Measurements from ENCODE around the gene ZNF286A.
"Not testable (repeated sequence)": the region's sequence is repeated elsewhere in the genome, so short reads cannot be mapped to it uniquely, and the experiment has no call there.

The ZNF286A gene

DNA sequence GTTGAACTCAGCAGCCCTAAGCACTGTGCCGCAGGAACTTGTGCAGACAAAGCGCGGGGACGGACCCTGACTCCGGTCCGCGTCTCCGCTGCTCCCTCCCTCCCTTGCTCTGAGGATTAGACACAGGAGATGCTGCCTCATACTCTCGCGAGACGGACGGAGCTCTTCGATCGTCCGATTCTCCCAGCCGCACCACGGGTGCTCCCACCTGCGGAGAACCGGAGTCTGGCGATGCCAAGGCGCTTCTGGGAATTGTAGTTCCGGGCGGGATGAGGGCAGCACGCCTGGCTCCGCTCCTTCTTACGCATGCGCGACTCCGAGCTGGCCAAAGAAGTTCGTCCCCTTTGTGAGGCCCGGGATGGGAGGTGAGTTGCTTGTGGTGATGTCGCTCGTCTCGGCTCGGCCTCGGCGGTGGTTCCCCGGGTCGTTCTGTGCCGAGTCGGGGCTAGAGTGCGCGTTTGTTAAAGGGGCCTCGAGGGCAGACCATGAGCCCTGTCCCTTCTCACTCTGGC, at the start of gene ZNF286A:
TSS of gene ZNF286A (plus strand) at position 340 of the 512 bp plus-strand sequence. CDS start 578 bp downstream, outside the sequence.
- H3K4me3 Mint-ChIP-seq, result peak within 1 kb of the TSS; percentile 89
- peaks cover 18% of the 10 kb centered on the region for H3K4me1 Mint-ChIP-seq
- peak within 1 kb of the TSS; percentile 84 for H3K27ac Mint-ChIP-seq
- DNase-seq, result peak; percentile 98
- H3K27me3 Mint-ChIP-seq, H3K36me3 Mint-ChIP-seq, H3K9me3 Mint-ChIP-seq, CTCF ChIA-PET: not testable (repeated sequence)

DNA sequence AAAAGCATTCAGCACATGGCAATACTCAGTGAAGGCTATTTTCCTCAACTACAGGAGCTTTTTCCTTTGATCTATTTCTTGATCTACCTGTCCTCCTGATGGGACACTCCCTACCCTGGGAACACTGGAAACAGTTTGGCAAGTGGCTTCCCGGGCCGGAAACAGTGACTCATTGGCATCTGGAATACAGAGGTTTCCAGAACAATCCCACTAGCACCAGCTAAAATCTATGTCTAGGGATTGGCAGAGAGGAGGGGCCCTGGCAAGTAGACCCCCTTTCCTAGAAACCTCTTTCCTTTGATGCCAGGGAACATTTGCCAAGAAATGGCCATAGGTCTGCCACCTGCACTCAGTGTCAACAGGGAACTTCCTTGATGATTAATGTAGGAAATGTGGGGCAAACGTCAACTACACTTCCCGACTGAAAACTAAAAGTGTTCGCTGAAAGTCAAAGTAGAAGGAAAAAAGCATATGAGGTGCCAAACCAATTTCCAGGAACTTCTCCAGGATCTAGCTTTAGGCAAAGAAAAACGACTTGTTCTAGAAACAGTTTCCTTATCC, 49.6 kb upstream of the ZNF286A start:
- CTCF ChIA-PET, result no interaction called here
- no peaks in the 10 kb centered on the region for H3K36me3 Mint-ChIP-seq
- no peak overlapping the region for H3K4me3 Mint-ChIP-seq
- H3K27ac Mint-ChIP-seq, result no peak overlapping the region
- peaks cover 18% of the 10 kb centered on the region for H3K4me1 Mint-ChIP-seq
- H3K27me3 Mint-ChIP-seq, result no peaks in the 10 kb centered on the region
- DNase-seq, result no peak
- H3K9me3 Mint-ChIP-seq, result no peaks in the 10 kb centered on the region

DNA sequence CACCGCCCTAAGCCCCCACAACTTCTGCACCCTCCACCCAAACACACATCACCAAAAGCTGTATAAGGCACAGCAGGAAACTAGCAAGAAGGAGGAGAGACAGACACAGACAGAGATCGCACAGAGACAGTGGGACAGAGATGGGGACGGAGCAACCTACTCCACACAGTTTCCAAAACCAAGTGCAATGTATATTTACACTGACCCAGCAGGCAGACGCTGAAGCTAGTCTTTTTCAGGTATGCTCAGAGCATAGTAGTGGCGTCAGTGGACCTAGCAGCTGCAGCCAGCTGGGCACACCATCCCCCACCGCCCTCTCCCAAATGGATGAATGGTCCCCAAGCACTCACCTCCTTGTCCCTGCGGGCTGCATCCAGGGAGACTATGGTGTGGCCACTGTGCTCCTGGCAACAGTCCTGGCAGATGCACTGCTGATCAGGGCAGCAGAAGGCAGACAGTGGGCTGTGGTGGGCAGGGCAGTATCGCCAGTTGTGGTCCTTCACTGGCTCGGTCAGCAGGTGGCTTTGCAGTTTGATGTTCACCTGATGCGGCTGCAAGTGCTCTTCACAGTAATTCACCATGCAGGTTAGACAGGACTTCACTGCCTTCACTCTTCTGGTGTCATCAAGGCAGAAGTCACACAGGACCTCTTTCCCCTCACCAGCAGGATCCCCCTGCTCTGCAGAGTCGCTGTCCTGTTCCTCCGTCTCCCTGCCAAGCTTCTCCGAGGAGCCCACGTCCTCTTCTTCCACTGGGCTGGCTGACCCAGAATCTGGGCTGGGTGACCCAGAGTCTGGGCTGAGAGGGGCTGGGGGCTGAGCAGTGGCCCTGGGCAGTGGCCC, 48.6 kb upstream of the ZNF286A start:
- Mint-ChIP-seq H3K4me3 (no peak overlapping the region), H3K9me3 (no peaks in the 10 kb centered on the region), H3K27ac (peak overlapping the region; percentile 28), H3K27me3 (no peaks in the 10 kb centered on the region), H3K4me1 (peaks cover 18% of the 10 kb centered on the region), H3K36me3 (no peaks in the 10 kb centered on the region)
- CTCF ChIA-PET, result interaction anchor here (0.6 kb wide), 1 partner anchor 47 kb away, joined by 3 read pairs; no protein-coding TSS in a partner anchor
- no peak for DNase-seq

DNA sequence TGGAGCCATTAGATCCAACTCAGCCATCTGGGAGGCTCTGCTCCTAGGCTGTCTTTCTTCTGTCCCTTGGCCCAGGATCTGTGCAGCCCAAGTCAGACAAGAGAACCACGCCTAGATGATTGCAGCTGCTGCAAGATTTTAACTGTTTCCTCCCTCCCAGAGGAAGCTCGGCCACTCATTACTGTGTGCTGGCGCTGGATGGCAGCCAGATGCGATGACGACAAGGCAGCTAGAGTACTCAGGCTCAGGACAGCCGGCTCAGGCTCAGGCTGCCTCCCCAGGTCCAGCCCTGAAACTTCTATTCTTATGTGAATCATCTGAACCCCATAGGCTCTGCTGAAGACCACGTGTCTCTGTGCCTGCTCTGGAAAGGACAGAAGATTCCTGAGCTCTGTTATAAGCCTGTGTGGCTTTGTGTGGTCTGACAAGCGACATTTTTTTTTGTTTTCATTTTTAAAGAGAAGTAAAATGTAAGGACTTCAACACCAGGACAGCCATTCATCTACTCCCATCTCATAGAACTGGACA, 47.9 kb upstream of the ZNF286A start:
- Mint-ChIP-seq H3K9me3 (no peaks in the 10 kb centered on the region), H3K4me3 (peak overlapping the region; percentile 26), H3K27ac (peak overlapping the region; percentile 28), H3K27me3 (no peaks in the 10 kb centered on the region), H3K36me3 (no peaks in the 10 kb centered on the region), H3K4me1 (peaks cover 18% of the 10 kb centered on the region)
- CTCF ChIA-PET, result interaction anchor here (0.6 kb wide), 1 partner anchor 47 kb away, joined by 3 read pairs; no protein-coding TSS in a partner anchor
- peak; percentile 54 for DNase-seq

DNA sequence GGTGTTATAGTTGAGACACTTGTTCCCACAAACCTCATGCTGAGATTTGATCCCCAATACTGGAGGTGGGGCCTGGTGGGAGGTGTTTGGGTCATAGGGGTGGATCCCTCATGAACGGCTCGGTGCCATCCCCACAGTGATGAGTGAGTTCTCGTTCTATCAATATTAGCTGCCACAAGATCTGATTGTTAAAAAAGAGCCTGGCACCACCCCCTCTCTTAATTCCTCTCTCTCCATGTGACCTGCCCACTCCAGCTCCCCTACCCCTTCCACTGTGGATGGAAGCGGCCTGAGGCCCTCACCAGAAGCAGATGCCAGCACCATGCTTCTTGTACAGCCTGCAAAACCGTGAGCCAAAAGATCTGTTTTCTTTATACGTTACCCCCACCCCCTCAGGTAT, 46.6 kb upstream of the ZNF286A start:
- peaks cover 18% of the 10 kb centered on the region for H3K4me1 Mint-ChIP-seq
- no peak overlapping the region for H3K27ac Mint-ChIP-seq
- H3K9me3 Mint-ChIP-seq, result no peaks in the 10 kb centered on the region
- CTCF ChIA-PET, result no interaction called here
- DNase-seq, result no peak
- no peaks in the 10 kb centered on the region for H3K36me3 Mint-ChIP-seq
- H3K4me3 Mint-ChIP-seq, result no peak overlapping the region
- H3K27me3 Mint-ChIP-seq, result no peaks in the 10 kb centered on the region

DNA sequence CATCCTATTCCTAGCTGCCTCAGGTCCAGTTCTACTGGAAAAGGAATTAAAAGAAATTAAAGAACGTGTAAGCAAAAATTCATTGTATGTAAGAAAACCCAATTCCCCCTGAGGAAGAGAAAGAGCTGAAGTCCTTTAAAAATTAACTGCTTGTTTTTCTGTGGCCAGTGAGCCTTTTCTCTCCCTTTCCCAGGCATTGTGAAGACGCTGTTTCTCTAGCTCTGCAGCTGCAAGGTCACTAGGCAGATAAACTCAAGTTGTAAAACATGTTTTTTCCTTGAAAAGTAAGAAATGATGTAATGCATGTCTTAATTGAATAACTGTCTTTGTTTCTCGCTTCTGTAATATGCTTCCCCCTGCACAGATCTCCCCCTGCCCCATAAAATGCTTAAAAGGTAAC, 45.2 kb upstream of the ZNF286A start:
- H3K9me3 Mint-ChIP-seq, H3K27ac Mint-ChIP-seq, DNase-seq, CTCF ChIA-PET, H3K27me3 Mint-ChIP-seq, H3K36me3 Mint-ChIP-seq, H3K4me3 Mint-ChIP-seq: not testable (repeated sequence)
- peaks cover 18% of the 10 kb centered on the region for H3K4me1 Mint-ChIP-seq

DNA sequence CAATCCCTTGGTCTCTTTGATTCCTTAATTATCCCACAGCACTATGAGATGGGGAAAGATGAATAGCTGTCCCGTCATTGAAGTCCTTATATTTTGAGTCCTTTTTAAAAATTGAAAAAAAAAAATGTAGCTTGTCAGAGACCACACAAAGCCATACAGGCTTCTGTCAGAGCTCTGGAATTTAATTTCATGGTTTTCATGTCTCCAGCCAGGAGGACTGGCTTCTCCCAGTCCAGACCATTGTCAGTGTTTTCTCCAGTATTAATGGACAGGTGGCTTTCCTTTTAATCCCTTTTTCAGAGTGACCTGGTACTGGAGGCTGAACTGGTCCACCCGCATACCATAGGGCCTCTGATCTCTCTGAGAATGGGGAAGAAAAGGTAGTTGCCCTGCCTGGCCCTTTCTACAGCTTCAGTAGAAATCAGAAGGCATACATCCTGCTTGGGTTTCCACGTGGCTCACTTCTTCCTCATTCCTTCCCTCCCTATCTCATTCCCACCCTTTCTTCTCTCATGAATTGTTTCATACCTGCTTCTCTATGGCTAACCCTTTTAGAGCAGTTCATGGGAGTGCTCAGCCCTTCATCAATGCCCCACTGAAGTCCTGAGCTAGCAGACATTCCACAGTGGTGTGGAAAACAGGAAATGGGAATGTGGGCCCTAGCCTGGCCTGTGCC, 44.5 kb upstream of the ZNF286A start:
- H3K36me3 Mint-ChIP-seq, result no peaks in the 10 kb centered on the region
- CTCF ChIA-PET, result no interaction called here
- no peak for DNase-seq
- H3K9me3 Mint-ChIP-seq, result no peaks in the 10 kb centered on the region
- no peak overlapping the region for H3K27ac Mint-ChIP-seq
- H3K27me3 Mint-ChIP-seq, result no peaks in the 10 kb centered on the region
- H3K4me1 Mint-ChIP-seq, result peaks cover 18% of the 10 kb centered on the region
- H3K4me3 Mint-ChIP-seq, result no peak overlapping the region

DNA sequence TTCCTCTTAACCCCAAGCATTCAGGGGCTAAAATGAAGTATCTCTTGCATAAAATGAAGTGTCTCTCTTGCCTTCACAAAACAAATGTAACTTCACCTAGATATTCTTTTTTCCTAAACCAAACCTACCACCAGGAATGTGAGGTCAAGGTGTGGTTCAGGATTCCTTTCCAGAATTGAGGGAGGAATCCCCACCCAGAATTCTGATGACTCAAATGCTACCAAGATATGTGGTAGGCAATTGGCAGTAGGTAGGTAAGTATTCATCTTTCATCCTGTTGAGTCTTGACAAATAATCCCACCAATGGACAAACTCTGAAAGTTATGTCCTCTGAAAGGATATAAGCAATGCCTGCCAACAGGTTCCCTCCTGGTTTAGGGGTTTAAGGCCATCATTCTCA, 41.7 kb upstream of the ZNF286A start:
- no peak for DNase-seq
- H3K9me3 Mint-ChIP-seq, result no peaks in the 10 kb centered on the region
- H3K27ac Mint-ChIP-seq, result no peak overlapping the region
- peaks cover 5% of the 10 kb centered on the region for H3K4me1 Mint-ChIP-seq
- H3K27me3 Mint-ChIP-seq, result no peaks in the 10 kb centered on the region
- H3K4me3 Mint-ChIP-seq, result no peak overlapping the region
- CTCF ChIA-PET, result no interaction called here
- H3K36me3 Mint-ChIP-seq, result no peaks in the 10 kb centered on the region

DNA sequence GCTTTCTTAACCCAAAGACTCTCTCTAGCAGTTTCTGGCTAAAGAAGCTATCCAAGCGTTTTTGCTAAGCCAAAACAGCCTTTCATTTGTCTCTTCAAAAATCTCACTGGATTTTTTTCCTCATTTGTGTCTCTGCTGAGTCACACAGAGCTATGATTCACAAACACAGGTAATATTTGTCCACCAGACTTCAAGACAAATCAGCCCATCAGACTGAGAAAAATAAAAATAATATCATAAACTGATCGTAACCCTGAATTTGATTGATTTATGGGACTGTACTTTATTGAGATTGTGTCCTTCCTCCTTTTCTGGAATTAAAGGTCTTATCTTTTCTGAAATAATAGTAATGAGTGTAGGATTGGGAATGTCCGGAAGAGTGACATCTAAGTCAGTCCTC, 41.3 kb upstream of the ZNF286A start:
- CTCF ChIA-PET, result no interaction called here
- no peak for DNase-seq
- Mint-ChIP-seq H3K36me3 (no peaks in the 10 kb centered on the region), H3K9me3 (no peaks in the 10 kb centered on the region), H3K4me3 (no peak overlapping the region), H3K27ac (no peak overlapping the region), H3K27me3 (no peaks in the 10 kb centered on the region), H3K4me1 (peaks cover 2% of the 10 kb centered on the region)

DNA sequence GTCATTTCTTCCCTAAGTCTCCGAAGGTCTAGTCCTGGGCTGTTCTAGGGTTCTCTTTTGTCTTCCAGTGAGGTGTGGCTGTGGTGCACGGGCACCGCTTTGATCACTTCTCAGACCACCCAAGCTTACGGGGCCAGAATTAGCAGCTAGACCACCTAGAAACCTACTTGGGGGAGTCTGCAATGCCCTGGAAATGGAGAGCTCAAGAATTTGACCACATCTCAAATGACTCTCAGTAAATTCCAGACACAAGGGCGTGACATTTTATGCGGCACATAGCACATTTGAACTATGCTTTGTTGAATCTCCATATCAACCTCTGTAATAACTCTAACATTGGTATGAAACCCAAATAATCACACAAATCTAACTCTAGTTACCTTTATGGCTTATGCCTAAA, 40.3 kb upstream of the ZNF286A start:
- peaks cover 2% of the 10 kb centered on the region for H3K4me1 Mint-ChIP-seq
- H3K36me3 Mint-ChIP-seq, result peaks cover 6% of the 10 kb centered on the region
- CTCF ChIA-PET, result no interaction called here

DNA sequence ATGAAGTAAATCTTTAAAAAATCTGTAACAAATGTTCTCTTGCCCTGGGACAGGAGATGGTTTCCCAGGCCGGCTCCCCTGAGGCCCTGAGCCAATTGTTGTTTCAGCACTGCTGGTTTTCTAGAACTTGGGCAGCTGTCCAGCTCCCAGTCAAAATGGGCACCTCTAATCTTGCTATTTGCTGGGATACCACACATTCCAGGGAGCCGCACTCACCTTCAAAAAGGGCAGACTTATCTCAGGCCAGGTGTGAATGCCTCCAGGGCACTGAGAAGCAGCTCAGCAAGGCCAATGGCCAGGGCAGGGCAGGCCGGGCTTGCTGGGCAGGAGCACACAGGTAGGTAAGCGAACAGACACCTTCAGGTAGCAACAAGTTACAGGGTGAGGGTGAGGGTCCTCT, 39.9 kb upstream of the ZNF286A start:
- no peak for DNase-seq
- Mint-ChIP-seq H3K27me3 (no peaks in the 10 kb centered on the region), H3K9me3 (no peaks in the 10 kb centered on the region), H3K27ac (no peak overlapping the region), H3K4me1 (peaks cover 2% of the 10 kb centered on the region), H3K36me3 (peaks cover 6% of the 10 kb centered on the region), H3K4me3 (no peak overlapping the region)
- CTCF ChIA-PET, result no interaction called here

More for the DNA sequence above, 40.3 kb upstream of the ZNF286A start:
- H3K9me3 Mint-ChIP-seq, result no peaks in the 10 kb centered on the region
- DNase-seq, result no peak
- no peak overlapping the region for H3K4me3 Mint-ChIP-seq
- no peak overlapping the region for H3K27ac Mint-ChIP-seq
- no peaks in the 10 kb centered on the region for H3K27me3 Mint-ChIP-seq

DNA sequence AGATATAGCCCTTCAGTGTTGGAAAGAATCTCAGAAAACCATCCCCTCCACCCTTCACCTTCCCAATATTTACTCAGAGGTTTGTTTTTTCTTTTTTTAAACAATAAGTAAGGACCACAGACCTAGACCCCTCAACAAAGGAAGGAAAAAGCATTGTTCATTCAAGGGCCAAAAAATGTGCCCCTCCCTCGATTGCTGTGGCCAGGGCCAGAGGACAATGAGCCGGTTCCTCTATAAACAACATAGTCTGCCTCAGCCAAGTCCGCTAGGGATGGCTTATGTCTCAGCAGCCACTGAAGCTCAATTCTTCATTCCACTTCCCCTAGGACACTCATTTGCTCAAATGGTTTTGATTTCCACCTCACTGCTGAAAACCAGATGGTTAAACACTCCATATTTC, 39.5 kb upstream of the ZNF286A start:
- peaks cover 6% of the 10 kb centered on the region for H3K36me3 Mint-ChIP-seq
- CTCF ChIA-PET, result no interaction called here
- peaks cover 2% of the 10 kb centered on the region for H3K4me1 Mint-ChIP-seq
- no peak overlapping the region for H3K4me3 Mint-ChIP-seq
- DNase-seq, result no peak
- H3K27ac Mint-ChIP-seq, result peak overlapping the region; percentile 9
- H3K27me3 Mint-ChIP-seq, result no peaks in the 10 kb centered on the region
- H3K9me3 Mint-ChIP-seq, result no peaks in the 10 kb centered on the region

DNA sequence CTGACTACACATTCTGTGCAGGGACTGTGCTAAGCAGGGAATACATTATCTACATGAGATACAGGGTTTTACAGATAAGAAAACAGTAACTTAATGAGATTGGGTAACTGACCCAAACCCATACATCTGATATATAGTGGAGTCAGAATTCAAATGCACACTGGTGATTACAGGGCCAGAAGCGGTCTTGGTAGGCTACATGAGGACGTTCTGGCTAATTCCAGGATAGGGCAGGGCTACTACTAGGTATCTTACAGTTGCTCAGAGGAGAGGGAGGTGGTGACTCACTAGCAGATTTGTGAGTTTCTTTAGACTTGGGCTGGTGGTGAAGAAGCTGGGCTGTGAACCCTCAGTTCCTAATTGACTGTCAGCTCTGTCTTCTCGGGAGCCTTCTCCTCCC, 36.9 kb upstream of the ZNF286A start:
- Mint-ChIP-seq H3K4me3 (no peak overlapping the region), H3K27ac (no peak overlapping the region), H3K27me3 (no peaks in the 10 kb centered on the region), H3K36me3 (peaks cover 6% of the 10 kb centered on the region), H3K9me3 (no peaks in the 10 kb centered on the region), H3K4me1 (peaks cover 2% of the 10 kb centered on the region)
- DNase-seq, result no peak
- CTCF ChIA-PET, result no interaction called here

DNA sequence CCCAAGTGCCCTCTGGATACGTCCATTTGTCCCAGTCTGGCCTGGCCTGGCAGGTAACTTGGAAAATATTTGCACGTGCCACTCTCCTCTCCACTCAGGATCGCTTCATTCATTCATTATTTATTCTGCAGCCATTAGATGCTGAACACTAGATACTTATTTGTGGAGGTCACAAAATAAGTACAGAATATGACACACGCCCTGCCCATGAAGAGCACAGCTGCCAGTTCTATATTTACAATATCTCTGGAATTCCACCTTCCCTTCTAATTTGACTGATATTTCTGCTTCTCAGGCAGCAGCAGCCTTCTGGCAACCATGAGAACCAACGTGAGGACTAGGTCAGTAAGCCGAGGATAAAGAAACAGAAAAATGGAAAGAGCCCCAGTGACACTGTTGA, 36.4 kb upstream of the ZNF286A start:
- Mint-ChIP-seq H3K27ac (no peak overlapping the region), H3K27me3 (no peaks in the 10 kb centered on the region), H3K4me3 (no peak overlapping the region), H3K4me1 (peaks cover 2% of the 10 kb centered on the region), H3K36me3 (peaks cover 10% of the 10 kb centered on the region), H3K9me3 (no peaks in the 10 kb centered on the region)
- no peak for DNase-seq
- CTCF ChIA-PET, result no interaction called here

Data from activated naive CD4-positive, alpha-beta T cell treated with anti-CD3 and anti-CD28 coated beads, Interleukin-2, amount 10 ng/mL, durations not matched to agents 7 days and 5 days (primary cell).